Fibroblast of lung (primary cell): ENCODE data around the gene KLHL29. TPM values are rescaled to one million over a fixed set of nuclear protein-coding genes. Genes with fewer than 3 reads are reported as not detected.

ENCODE experiments used
- DNase-seq, 2 donors: peaks; one replicate each; pipeline versions ENCODE4 v3.0.0 to v3.0.0-alpha.2; 2010; ENCODE audit warnings: low read depth in 2 of 2
- H2AFZ ChIP-seq: 2 replicates; pipeline ENCODE4 v1.5.1; 2012; ENCODE audit warnings: low read length, control low read depth, inconsistent platforms
- H3K27ac ChIP-seq: 2 replicates; pipeline ENCODE4 v1.5.1; 2011; ENCODE audit warnings: low read length, control low read depth; ENCODE audit not compliant: insufficient read depth
- H3K27me3 ChIP-seq: 2 replicates; pipeline ENCODE4 v1.5.1; 2011; ENCODE audit warnings: mild to moderate bottlenecking, low read length; ENCODE audit not compliant: control insufficient read depth, insufficient read depth
- H3K36me3 ChIP-seq: 2 replicates; pipeline ENCODE4 v1.5.1; 2011; ENCODE audit warnings: low read length; ENCODE audit not compliant: control insufficient read depth, insufficient read depth
- H3K4me1 ChIP-seq: 2 replicates; pipeline ENCODE4 v1.5.1; 2011; ENCODE audit warnings: low read length; ENCODE audit not compliant: control insufficient read depth, insufficient read depth; ENCODE audit errors: extremely low read depth
- H3K4me2 ChIP-seq: 2 replicates; pipeline ENCODE4 v1.5.1; 2011; ENCODE audit warnings: low read length, control low read depth; ENCODE audit not compliant: insufficient read depth; ENCODE audit errors: extremely low read depth
- H3K4me3 ChIP-seq, 4 experiments: fragments of 200-600 bp in 1 of 4; sonication (generic) in 1 of 4; replicated peaks in 1 of 4; 2 replicates each; pipeline ENCODE4 v1.5.1; 2011 to 2016; ENCODE audit warnings: low read length in 4 of 4, low read depth in 3 of 4, mild to moderate bottlenecking in 3 of 4, control low read depth in 2 of 4, inconsistent platforms in 1 of 4, mixed read lengths in 1 of 4; ENCODE audit not compliant: insufficient read depth in 1 of 4; ENCODE audit errors: control extremely low read depth in 1 of 4
- H3K79me2 ChIP-seq: 2 replicates; pipeline ENCODE4 v1.5.1; 2012; ENCODE audit warnings: mild to moderate bottlenecking, low read length, inconsistent platforms; ENCODE audit not compliant: control insufficient read depth, insufficient read depth
- H3K9ac ChIP-seq: 2 replicates; pipeline ENCODE4 v1.5.1; 2011; ENCODE audit warnings: mild to moderate bottlenecking, low read length, control low read depth; ENCODE audit not compliant: insufficient read depth
- H3K9me3 ChIP-seq: 2 replicates; pipeline ENCODE4 v1.5.1; 2012; ENCODE audit warnings: low read depth, low read length; ENCODE audit not compliant: control insufficient read depth, insufficient read depth
- H4K20me1 ChIP-seq: 2 replicates; pipeline ENCODE4 v1.5.1; 2011; ENCODE audit warnings: low read length; ENCODE audit not compliant: control insufficient read depth, insufficient read depth; ENCODE audit errors: extremely low read depth
- EZH2 ChIP-seq: IDR thresholded peaks from 2 replicates; pipeline ENCODE4 v1.5.1; 2012; ENCODE audit warnings: low read length, control low read depth, mild to moderate bottlenecking; ENCODE audit errors: missing control alignments
- polyA plus RNA-seq, 2 donors: library from polyadenylated mRNA; depleted of rRNA in 1 of 2; stranded (reverse) in 1 of 2; unstranded in 1 of 2; fragments of >200 nt; gene quantifications; 2 replicates each; pipeline ENCODE4 v1.2.1, GENCODE V29; 2011 to 2012; ENCODE audit warnings: missing spikeins in 1 of 2
- total RNA-seq: library from RNA; depleted of rRNA; stranded (reverse); fragments of >200 nt; gene quantifications from 2 replicates; pipeline ENCODE4 v1.2.1, GENCODE V29; 2014
- TF ChIP-seq, protein P1 (sequence below), 2 donors: IDR thresholded peaks in 1 of 2; conservative IDR thresholded peaks in 1 of 2; 1 replicate in 1 of 2; 2 replicates in 1 of 2; pipeline ENCODE4 v1.5.1; 2011 to 2012; ENCODE audit warnings: low read length in 2 of 2, control low read depth in 1 of 2, inconsistent platforms in 1 of 2, low read depth in 1 of 2, mild to moderate bottlenecking in 1 of 2

KLHL29 gene
- total and polyA plus RNA-seq, 2 donors (not counting 1 experiment from before 2014, with no cell fraction given): 7.1 to 7.9 TPM

DNA sequence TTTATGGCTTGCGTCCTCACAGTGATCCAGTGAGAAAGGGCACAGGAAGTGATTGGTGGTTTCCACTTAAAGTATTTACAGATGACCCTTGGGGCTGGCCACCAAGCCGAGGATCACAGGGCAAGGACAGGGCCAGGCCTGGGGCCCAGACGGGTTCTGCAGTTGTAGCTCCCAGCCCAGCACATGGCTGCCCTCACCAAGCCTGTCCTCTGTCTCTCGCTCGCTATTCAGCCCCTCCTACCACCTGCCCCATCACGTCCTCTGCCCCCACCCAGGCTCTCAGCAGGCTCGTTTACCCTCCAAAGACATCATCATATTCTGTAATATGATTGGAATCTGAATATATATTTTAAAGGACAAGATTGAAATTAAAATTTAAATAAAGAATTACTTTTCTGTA lies 246.0 kb downstream of the KLHL29 start:
- DNase-seq: no peak
- no peaks in the 10 kb centered on the region for H4K20me1 ChIP-seq
- TF ChIP-seq, protein P1, sequence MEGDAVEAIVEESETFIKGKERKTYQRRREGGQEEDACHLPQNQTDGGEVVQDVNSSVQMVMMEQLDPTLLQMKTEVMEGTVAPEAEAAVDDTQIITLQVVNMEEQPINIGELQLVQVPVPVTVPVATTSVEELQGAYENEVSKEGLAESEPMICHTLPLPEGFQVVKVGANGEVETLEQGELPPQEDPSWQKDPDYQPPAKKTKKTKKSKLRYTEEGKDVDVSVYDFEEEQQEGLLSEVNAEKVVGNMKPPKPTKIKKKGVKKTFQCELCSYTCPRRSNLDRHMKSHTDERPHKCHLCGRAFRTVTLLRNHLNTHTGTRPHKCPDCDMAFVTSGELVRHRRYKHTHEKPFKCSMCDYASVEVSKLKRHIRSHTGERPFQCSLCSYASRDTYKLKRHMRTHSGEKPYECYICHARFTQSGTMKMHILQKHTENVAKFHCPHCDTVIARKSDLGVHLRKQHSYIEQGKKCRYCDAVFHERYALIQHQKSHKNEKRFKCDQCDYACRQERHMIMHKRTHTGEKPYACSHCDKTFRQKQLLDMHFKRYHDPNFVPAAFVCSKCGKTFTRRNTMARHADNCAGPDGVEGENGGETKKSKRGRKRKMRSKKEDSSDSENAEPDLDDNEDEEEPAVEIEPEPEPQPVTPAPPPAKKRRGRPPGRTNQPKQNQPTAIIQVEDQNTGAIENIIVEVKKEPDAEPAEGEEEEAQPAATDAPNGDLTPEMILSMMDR (conservative IDR thresholded peaks at IDR 0.05 in 1 of 2, IDR thresholded peaks at IDR 0.05 in 1 of 2; ENCODE audit: low read depth in 1 of 2, low read length in 2 of 2): no peak
- no peak for TF ChIP-seq EZH2

DNA sequence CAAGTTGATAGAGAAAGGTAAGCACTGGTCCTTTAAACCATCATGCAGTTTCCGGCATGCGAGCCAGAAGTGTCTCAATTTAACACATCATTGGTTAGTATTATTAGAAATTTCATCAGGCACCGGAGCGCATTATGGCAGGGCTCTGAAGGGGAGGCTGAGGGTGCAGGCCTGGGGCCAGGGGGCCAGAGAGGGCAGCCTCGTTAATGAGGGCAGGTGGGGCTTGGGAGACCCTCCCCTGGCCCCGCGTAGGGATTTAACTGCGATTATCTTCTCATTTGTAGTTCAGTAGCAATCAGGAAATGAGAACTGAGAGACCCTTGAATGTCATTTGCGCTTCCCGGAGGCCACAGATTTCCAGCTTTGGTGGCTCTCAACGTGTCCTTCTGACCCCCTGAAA lies 246.4 kb downstream of the KLHL29 start:
- Histone ChIP-seq H3K36me3 (no peaks in the 10 kb centered on the region), H3K4me3 (no peak overlapping the region), H3K79me2 (no peaks in the 10 kb centered on the region), H3K4me2 (no peak overlapping the region), H3K9me3 (no peaks in the 10 kb centered on the region), H2AFZ (no peak overlapping the region), H3K9ac (no peak overlapping the region), H3K4me1 (no peaks in the 10 kb centered on the region), H3K27ac (no peak overlapping the region), H4K20me1 (no peaks in the 10 kb centered on the region), H3K27me3 (no peaks in the 10 kb centered on the region)
- no peak for DNase-seq
- TF ChIP-seq, protein P1 (conservative IDR thresholded peaks at IDR 0.05 in 1 of 2, IDR thresholded peaks at IDR 0.05 in 1 of 2; ENCODE audit: low read depth in 1 of 2, low read length in 2 of 2): no peak
- TF ChIP-seq EZH2: no peak

More for the DNA sequence above, 246.0 kb downstream of the KLHL29 start:
- H2AFZ ChIP-seq: no peak overlapping the region
- H3K4me1 ChIP-seq: no peaks in the 10 kb centered on the region
- no peak overlapping the region for H3K4me2 ChIP-seq
- H3K27ac ChIP-seq: no peak overlapping the region
- H3K79me2 ChIP-seq: no peaks in the 10 kb centered on the region
- no peaks in the 10 kb centered on the region for H3K36me3 ChIP-seq
- no peaks in the 10 kb centered on the region for H3K9me3 ChIP-seq
- H3K4me3 ChIP-seq: no peak overlapping the region
- H3K27me3 ChIP-seq: no peaks in the 10 kb centered on the region
- H3K9ac ChIP-seq: no peak overlapping the region

- Histone ChIP-seq H3K4me2 (no peak overlapping the region), H3K27me3 (no peaks in the 10 kb centered on the region), H3K4me1 (peaks cover 6% of the 10 kb centered on the region), H2AFZ (no peak overlapping the region), H3K9ac (no peak overlapping the region), H3K9me3 (no peaks in the 10 kb centered on the region), H3K36me3 (no peaks in the 10 kb centered on the region), H4K20me1 (no peaks in the 10 kb centered on the region), H3K4me3 (no peak overlapping the region), H3K79me2 (no peaks in the 10 kb centered on the region), H3K27ac (no peak overlapping the region)
- TF ChIP-seq EZH2: no peak
- TF ChIP-seq, protein P1 (conservative IDR thresholded peaks at IDR 0.05 in 1 of 2, IDR thresholded peaks at IDR 0.05 in 1 of 2; ENCODE audit: low read depth in 1 of 2, low read length in 2 of 2): no peak
- no peak for DNase-seq
Measured at GRCh38 chr2:23632386-23632785, 247.4 kb downstream of the KLHL29 start.
